A549 (cell line): ENCODE data around the gene PLA2G2C.
A peak's percentile ranks its signal among the peaks of the same experiment; 100 is the strongest.

Experiments used
- CEBPB ChIP-seq, 2 experiments: fragments of >200 bp in 1 of 2; sonication (Bioruptor Twin) in 1 of 2; formaldehyde crosslinking in 1 of 2; IDR thresholded peaks; 2 replicates each; pipeline ENCODE4 v1.6.1; 2012 to 2016
- CHD2 ChIP-seq: fragments of 150-350 bp; IDR thresholded peaks from 2 replicates; pipeline ENCODE4 v1.6.1; 2014; ENCODE audit warnings: low read length; ENCODE audit not compliant: partially characterized antibody
- CTCF ChIP-seq: fragments of >200 bp; sonication (Bioruptor Twin); formaldehyde crosslinking; IDR thresholded peaks from 3 replicates; pipeline ENCODE4 v1.5.1; 2016
- E2F6 ChIP-seq: IDR thresholded peaks from 2 replicates; pipeline ENCODE4 v1.6.1; 2012; ENCODE audit warnings: low read depth, borderline replicate concordance
- MAX ChIP-seq: IDR thresholded peaks from 2 replicates; pipeline ENCODE4 v1.6.1; 2012
- POLR2A ChIP-seq: IDR thresholded peaks from 2 replicates; pipeline ENCODE4 v1.6.1; 2012; ENCODE audit warnings: mild to moderate bottlenecking, low read length
- POLR2AphosphoS2 ChIP-seq: conservative IDR thresholded peaks from 2 replicates; pipeline ENCODE4 v1.6.1; 2012; ENCODE audit warnings: low read length, improper control_type of control experiment, inconsistent platforms
- REST ChIP-seq: fragments of 200-600 bp; sonication (generic); IDR thresholded peaks from 2 replicates; pipeline ENCODE4 v1.6.1; 2016; ENCODE audit warnings: antibody characterized with exemption, mild to moderate bottlenecking, moderate library complexity
- SMC3 ChIP-seq: fragments of >200 bp; sonication (Bioruptor Twin); formaldehyde crosslinking; IDR thresholded peaks from 3 replicates; pipeline ENCODE4 v1.6.1; 2018; ENCODE audit warnings: inconsistent platforms
- SREBF2 ChIP-seq: fragments of 450-650 bp; IDR thresholded peaks from 2 replicates; pipeline ENCODE4 v1.6.1; 2014; ENCODE audit warnings: mild to moderate bottlenecking, moderate library complexity
- USF2 ChIP-seq: fragments of 450-650 bp; IDR thresholded peaks from 2 replicates; pipeline ENCODE4 v1.6.1; 2014; ENCODE audit warnings: antibody characterized with exemption
- ZC3H11A ChIP-seq: fragments of 450-650 bp; IDR thresholded peaks from 2 replicates; pipeline ENCODE4 v1.6.1; 2014; ENCODE audit warnings: antibody characterized with exemption, mild to moderate bottlenecking

GRCh38 chr1:20216574-20216973 is 30.3 kb upstream of the PLA2G2C start:
- TF ChIP-seq POLR2A (no peak), CTCF (peak; percentile 38), SMC3 (peak; percentile 29; the same call in 1 of the 3 replicates), REST (no peak), MAX (no peak), SREBF2 (no peak), E2F6 (no peak), USF2 (no peak), ZC3H11A (no peak), CHD2 (no peak), POLR2AphosphoS2 (no peak), CEBPB (IDR thresholded peaks at IDR 0.05) (no peak)
